DND-41 (cell line): Measurements from ENCODE around the gene DNAH11.

Experiments used
- CTCF ChIP-seq: IDR thresholded peaks from 2 replicates; pipeline ENCODE4 v1.5.1; 2012; ENCODE audit warnings: borderline replicate concordance, low read length, moderate library complexity, mild to moderate bottlenecking; ENCODE audit not compliant: poor library complexity, severe bottlenecking; ENCODE audit errors: extremely low read depth
- EZH2 ChIP-seq: IDR thresholded peaks from 3 replicates; pipeline ENCODE4 v1.6.1; 2012; ENCODE audit warnings: borderline replicate concordance, low read depth, mild to moderate bottlenecking, moderate library complexity, low read length, inconsistent platforms; ENCODE audit not compliant: severe bottlenecking

- TF ChIP-seq CTCF (no peak), EZH2 (no peak)
Observed at GRCh38 chr7:21579341-21580072, 36.7 kb downstream of the DNAH11 start.
